Measurements from ENCODE around the gene COA1. TPM values are rescaled to one million over a fixed set of nuclear protein-coding genes. Genes with fewer than 3 reads are reported as not detected.
"Not testable (repeated sequence)": the region's sequence is repeated elsewhere in the genome, so short reads cannot be mapped to it uniquely, and the experiment has no call there.

Gene COA1
- total and polyA plus RNA-seq, 2 experiments from 2014 or later, result 53.4 to 59.5 TPM

- no peak for DNase-seq
- Histone ChIP-seq H3K4me1 (ENCODE audit: insufficient read depth) (0 out of 2 replicates have a peak, but pooled peaks cover 7% of the 10 kb centered on the region), H3K79me2 (ENCODE audit: insufficient read depth) (peaks cover 100% of the 10 kb centered on the region), H4K20me1 (ENCODE audit: insufficient read depth) (no peaks in the 10 kb centered on the region), H3K9me3 (ENCODE audit: low read depth) (no peaks in the 10 kb centered on the region), H3F3A (ENCODE audit: insufficient read depth) (peaks cover 91% of the 10 kb centered on the region), H3K4me3 (no peak overlapping the region), H3K27ac (no peak overlapping the region), H2AFZ (no peak overlapping the region), H3K4me2 (ENCODE audit: unreplicated experiment) (no peak overlapping the region), H3K9me2 (ENCODE audit: insufficient read depth) (no peaks in the 10 kb centered on the region), H3K9ac (no peak overlapping the region), H3K36me3 (ENCODE audit: low read depth) (peaks cover 82% of the 10 kb centered on the region), H3K27me3 (replicated peaks; ENCODE audit: insufficient read depth) (no peaks in the 10 kb centered on the region)
- TF ChIP-seq EZH2 (IDR thresholded peaks at IDR 0.05; ENCODE audit: insufficient read depth, poor library complexity, severe bottlenecking) (no peak), EZH2phosphoT487 (IDR thresholded peaks at IDR 0.05; ENCODE audit: insufficient read depth, low read depth) (no peak)
- in situ Hi-C loops (cut with MboI), result no loop called here
- 92 to 95% methylated on average over 6 of the region's 6 CpGs for WGBS, 2 experiments (ENCODE audit: low coverage in 1 of 2, low lambda C conversion rate in 2 of 2, missing lambda C conversion rate in 2 of 2)
These were observed 99.5 kb downstream of the COA1 start for GRCh38 chr7:43629857-43630256.

- H3K27ac ChIP-seq, result no peak overlapping the region
These were observed 100.9 kb downstream of the COA1 start for GRCh38 chr7:43628431-43628830.

DNA sequence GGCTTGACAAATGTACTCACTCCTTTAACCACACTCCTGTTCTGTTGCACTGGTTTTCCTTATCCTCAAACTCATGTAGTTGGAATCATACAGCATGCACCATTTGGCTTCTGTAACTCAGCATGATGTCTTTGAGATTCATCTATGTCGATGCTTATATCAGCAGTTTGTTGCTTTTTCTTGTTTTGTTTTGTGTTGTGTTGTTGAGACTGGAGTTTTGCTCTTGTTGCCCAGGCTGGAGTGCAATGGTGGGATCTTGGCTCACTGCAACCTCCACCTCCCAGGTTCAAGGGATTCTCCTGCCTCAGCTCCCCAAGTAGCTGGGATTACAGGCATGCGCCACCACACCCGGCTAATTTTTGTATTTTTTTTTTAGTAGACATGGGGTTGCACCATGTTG, 101.5 kb downstream of the COA1 start:
- whole genome bisulfite sequencing, 2 experiments (ENCODE audit: low coverage in 1 of 2, low lambda C conversion rate in 2 of 2, missing lambda C conversion rate in 2 of 2), result 90 to 95% methylated on average over 3 of the region's 3 CpGs
- peaks cover 87% of the 10 kb centered on the region for H3F3A ChIP-seq (ENCODE audit: insufficient read depth)
- H3K79me2 ChIP-seq (ENCODE audit: insufficient read depth), result peaks cover 100% of the 10 kb centered on the region
- in situ Hi-C loops (cut with MboI); H2AFZ ChIP-seq; H3K4me2 ChIP-seq (ENCODE audit: unreplicated experiment); H3K27ac ChIP-seq; H3K9ac ChIP-seq; H3K27me3 ChIP-seq (replicated peaks; ENCODE audit: insufficient read depth); H3K9me3 ChIP-seq (ENCODE audit: low read depth); H3K9me2 ChIP-seq (ENCODE audit: insufficient read depth); H3K4me3 ChIP-seq; H4K20me1 ChIP-seq (ENCODE audit: insufficient read depth); DNase-seq: not testable (repeated sequence)
- peaks cover 23% of the 10 kb centered on the region for H3K4me1 ChIP-seq (ENCODE audit: insufficient read depth)
- peaks cover 91% of the 10 kb centered on the region for H3K36me3 ChIP-seq (ENCODE audit: low read depth)

More at GRCh38 chr7:43628431-43628830, 100.9 kb downstream of the COA1 start:
- no peaks in the 10 kb centered on the region for H4K20me1 ChIP-seq (ENCODE audit: insufficient read depth)
- H3K9me2 ChIP-seq (ENCODE audit: insufficient read depth), result no peaks in the 10 kb centered on the region
- H3K4me3 ChIP-seq, result no peak overlapping the region
- in situ Hi-C loops (cut with MboI), result no loop called here
- no peaks in the 10 kb centered on the region for H3K9me3 ChIP-seq (ENCODE audit: low read depth)
- no peaks in the 10 kb centered on the region for H3K27me3 ChIP-seq (replicated peaks; ENCODE audit: insufficient read depth)
- no peak overlapping the region for H2AFZ ChIP-seq
- H3K79me2 ChIP-seq (ENCODE audit: insufficient read depth), result peaks cover 100% of the 10 kb centered on the region
- peaks cover 93% of the 10 kb centered on the region for H3K36me3 ChIP-seq (ENCODE audit: low read depth)
- TF ChIP-seq EZH2phosphoT487 (IDR thresholded peaks at IDR 0.05; ENCODE audit: insufficient read depth, low read depth) (no peak), EZH2 (IDR thresholded peaks at IDR 0.05; ENCODE audit: insufficient read depth, poor library complexity, severe bottlenecking) (no peak)
- no peak overlapping the region for H3K9ac ChIP-seq
- DNase-seq, result no peak
- peaks cover 17% of the 10 kb centered on the region for H3K4me1 ChIP-seq (ENCODE audit: insufficient read depth)
- H3F3A ChIP-seq (ENCODE audit: insufficient read depth), result peaks cover 89% of the 10 kb centered on the region
- H3K4me2 ChIP-seq (ENCODE audit: unreplicated experiment), result no peak overlapping the region
- 97 to 100% methylated on average over 2 of the region's 2 CpGs for WGBS, 2 experiments (ENCODE audit: low coverage in 1 of 2, low lambda C conversion rate in 2 of 2, missing lambda C conversion rate in 2 of 2)

DNA sequence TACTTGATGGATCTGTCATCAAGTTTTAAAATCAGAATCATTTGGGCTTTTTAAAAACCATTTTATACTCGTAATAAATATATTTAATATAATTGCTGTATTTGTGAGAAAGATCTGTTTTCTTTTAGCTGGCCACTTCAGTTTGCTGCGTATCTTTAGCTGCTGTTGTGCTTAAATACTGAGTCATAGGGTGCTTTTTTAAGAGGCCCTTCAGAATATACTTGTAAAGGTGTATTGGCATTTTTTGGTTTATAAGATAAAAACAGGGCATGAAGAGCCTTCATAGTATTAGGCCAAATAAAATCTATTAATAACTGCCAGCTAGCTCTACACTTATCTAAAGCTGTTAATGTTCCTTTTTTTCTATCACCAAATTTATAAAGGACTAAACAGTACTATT, 102.6 kb downstream of the COA1 start:
- no peak for DNase-seq
- in situ Hi-C loops (cut with MboI), result no loop called here
- H2AFZ ChIP-seq, result no peak overlapping the region
- H3F3A ChIP-seq (ENCODE audit: insufficient read depth), result peaks cover 88% of the 10 kb centered on the region
- H3K9ac ChIP-seq, result no peak overlapping the region
- H3K9me2 ChIP-seq (ENCODE audit: insufficient read depth), result no peaks in the 10 kb centered on the region
- WGBS, 2 experiments (ENCODE audit: low coverage in 1 of 2, low lambda C conversion rate in 2 of 2, missing lambda C conversion rate in 2 of 2), result 94 to 99% methylated on average over 2 of the region's 2 CpGs
- H3K4me2 ChIP-seq (ENCODE audit: unreplicated experiment), result no peak overlapping the region
- 0 out of 2 replicates have a peak overlapping the region, but pooled peaks have one; percentile 1 for H3K27ac ChIP-seq
- no peak overlapping the region for H3K4me3 ChIP-seq
- peaks cover 34% of the 10 kb centered on the region for H3K4me1 ChIP-seq (ENCODE audit: insufficient read depth)
- TF ChIP-seq EZH2 (IDR thresholded peaks at IDR 0.05; ENCODE audit: insufficient read depth, poor library complexity, severe bottlenecking), result no peak
- TF ChIP-seq EZH2phosphoT487 (IDR thresholded peaks at IDR 0.05; ENCODE audit: insufficient read depth, low read depth), result no peak
- H3K9me3 ChIP-seq (ENCODE audit: low read depth), result no peaks in the 10 kb centered on the region
- no peaks in the 10 kb centered on the region for H4K20me1 ChIP-seq (ENCODE audit: insufficient read depth)
- H3K79me2 ChIP-seq (ENCODE audit: insufficient read depth), result peaks cover 100% of the 10 kb centered on the region
- peaks cover 80% of the 10 kb centered on the region for H3K36me3 ChIP-seq (ENCODE audit: low read depth)
- no peaks in the 10 kb centered on the region for H3K27me3 ChIP-seq (replicated peaks; ENCODE audit: insufficient read depth)

DNA sequence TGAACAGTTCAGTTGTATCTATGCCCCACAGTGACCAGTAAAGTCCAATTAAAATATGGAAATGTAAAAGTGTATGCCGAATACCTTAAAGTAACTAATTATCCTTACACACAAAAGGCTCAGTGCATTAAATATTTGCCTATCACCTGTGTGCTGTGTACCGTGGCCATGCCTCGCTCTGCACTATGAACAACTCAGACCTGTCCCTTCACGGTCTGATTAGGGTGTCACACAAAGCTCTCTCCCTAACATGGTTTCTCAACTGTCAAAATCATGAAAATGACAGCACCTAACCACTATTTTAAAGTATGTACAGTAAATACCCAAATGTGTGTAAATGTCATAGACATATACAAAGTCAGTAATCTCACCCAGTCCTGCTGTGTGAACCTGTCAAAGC, 103.3 kb downstream of the COA1 start:
- no peaks in the 10 kb centered on the region for H3K27me3 ChIP-seq (replicated peaks; ENCODE audit: insufficient read depth)
- in situ Hi-C loops (cut with MboI), result no loop called here
- H3K9me3 ChIP-seq (ENCODE audit: low read depth), result no peaks in the 10 kb centered on the region
- no peaks in the 10 kb centered on the region for H3K9me2 ChIP-seq (ENCODE audit: insufficient read depth)
- H4K20me1 ChIP-seq (ENCODE audit: insufficient read depth), result no peaks in the 10 kb centered on the region
- H3K4me2 ChIP-seq (ENCODE audit: unreplicated experiment), result no peak overlapping the region
- no peak for TF ChIP-seq EZH2phosphoT487 (IDR thresholded peaks at IDR 0.05; ENCODE audit: insufficient read depth, low read depth)
- TF ChIP-seq EZH2 (IDR thresholded peaks at IDR 0.05; ENCODE audit: insufficient read depth, poor library complexity, severe bottlenecking), result no peak
- 76 to 84% methylated on average over 4 of the region's 4 CpGs for WGBS, 2 experiments (ENCODE audit: low coverage in 1 of 2, low lambda C conversion rate in 2 of 2, missing lambda C conversion rate in 2 of 2)
- no peak overlapping the region for H3K4me3 ChIP-seq
- H3K36me3 ChIP-seq (ENCODE audit: low read depth), result peaks cover 74% of the 10 kb centered on the region
- no peak for DNase-seq
- H3K4me1 ChIP-seq (ENCODE audit: insufficient read depth), result peaks cover 41% of the 10 kb centered on the region
- H3K79me2 ChIP-seq (ENCODE audit: insufficient read depth), result peaks cover 100% of the 10 kb centered on the region
- H3F3A ChIP-seq (ENCODE audit: insufficient read depth), result peaks cover 90% of the 10 kb centered on the region
- no peak overlapping the region for H3K9ac ChIP-seq
- no peak overlapping the region for H3K27ac ChIP-seq
- H2AFZ ChIP-seq, result no peak overlapping the region
